Measurements from ENCODE around the gene GRIN3B.
"Not testable (repeated sequence)": the region's sequence is repeated elsewhere in the genome, so short reads cannot be mapped to it uniquely, and the experiment has no call there.

Gene GRIN3B

DNA sequence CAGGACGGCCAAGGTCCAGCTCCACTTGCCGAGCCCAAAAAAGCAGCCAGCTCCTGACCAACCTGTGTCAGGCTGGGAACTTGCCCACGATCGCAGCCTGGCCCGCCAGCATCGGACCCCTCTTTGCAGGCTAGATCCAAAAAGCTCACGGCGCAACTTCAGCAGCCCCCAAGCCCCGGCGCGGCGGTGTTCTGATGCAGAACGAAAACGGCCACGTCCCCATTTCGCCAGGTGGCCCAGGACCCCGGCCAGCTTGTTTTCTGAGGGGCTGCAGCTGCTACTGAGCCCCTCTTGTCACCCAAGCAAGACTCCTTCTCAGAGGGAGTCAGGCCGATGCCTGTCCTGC, 19.4 kb downstream of the GRIN3B start:
- in situ Hi-C loops (cut with HindIII; ENCODE audit: low sequenced_read_pairs), result no loop called here
- H3K4me3 ChIP-seq (ENCODE audit: low read depth, low read length), result peak overlapping the region; percentile 85
- TF ChIP-seq, protein P1, sequence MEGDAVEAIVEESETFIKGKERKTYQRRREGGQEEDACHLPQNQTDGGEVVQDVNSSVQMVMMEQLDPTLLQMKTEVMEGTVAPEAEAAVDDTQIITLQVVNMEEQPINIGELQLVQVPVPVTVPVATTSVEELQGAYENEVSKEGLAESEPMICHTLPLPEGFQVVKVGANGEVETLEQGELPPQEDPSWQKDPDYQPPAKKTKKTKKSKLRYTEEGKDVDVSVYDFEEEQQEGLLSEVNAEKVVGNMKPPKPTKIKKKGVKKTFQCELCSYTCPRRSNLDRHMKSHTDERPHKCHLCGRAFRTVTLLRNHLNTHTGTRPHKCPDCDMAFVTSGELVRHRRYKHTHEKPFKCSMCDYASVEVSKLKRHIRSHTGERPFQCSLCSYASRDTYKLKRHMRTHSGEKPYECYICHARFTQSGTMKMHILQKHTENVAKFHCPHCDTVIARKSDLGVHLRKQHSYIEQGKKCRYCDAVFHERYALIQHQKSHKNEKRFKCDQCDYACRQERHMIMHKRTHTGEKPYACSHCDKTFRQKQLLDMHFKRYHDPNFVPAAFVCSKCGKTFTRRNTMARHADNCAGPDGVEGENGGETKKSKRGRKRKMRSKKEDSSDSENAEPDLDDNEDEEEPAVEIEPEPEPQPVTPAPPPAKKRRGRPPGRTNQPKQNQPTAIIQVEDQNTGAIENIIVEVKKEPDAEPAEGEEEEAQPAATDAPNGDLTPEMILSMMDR (IDR thresholded peaks at IDR 0.05; ENCODE audit: low read depth, low read length, missing control alignments), result no peak
- no peak for DNase-seq (ENCODE audit: low read depth)

DNA sequence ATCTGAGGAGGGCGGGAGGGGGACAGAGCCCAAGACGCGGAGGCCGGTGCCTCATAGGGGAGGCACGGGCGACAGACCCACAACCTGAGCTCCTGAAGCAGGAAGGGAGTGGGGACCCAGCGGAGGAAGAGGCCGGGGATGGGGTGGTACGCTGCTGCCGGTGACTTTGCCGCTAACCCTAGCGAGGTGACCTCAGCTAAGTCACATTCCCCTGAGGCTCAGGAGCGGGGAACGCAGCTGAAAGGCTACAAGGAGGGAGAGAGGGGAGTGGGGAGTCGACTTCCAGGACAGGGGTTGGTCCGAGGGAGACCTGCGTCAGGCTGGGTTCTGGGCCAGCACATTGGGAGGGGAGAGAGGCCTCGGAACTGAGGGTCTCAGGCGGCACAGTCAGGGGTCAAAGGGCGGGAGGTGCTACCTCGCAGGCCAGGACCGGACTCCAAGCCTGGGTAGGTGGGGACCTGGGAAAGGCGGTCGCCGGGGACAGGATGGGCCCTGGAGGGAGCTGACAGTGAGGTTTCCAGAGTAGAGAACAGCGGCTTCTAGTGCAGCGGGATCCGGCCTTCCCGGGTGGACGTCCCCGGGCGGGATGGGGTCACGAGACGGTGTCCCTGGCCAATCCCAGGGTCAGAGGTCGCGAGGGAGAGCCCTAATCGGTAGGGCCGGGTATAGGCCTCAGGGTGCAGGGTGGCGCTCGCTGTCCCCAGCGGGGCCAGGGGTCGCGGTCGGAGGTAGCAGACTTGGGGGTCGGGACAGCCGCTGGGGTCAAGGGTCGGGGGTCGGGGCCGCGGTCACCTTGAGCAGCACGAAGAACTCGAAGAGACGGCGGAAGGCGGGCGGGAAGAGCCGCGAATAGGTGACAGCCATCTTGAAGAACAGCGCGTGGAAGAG, 20.0 kb downstream of the GRIN3B start:
- in situ Hi-C loops (cut with HindIII; ENCODE audit: low sequenced_read_pairs), result no loop called here
- peak overlapping the region; percentile 85 for H3K4me3 ChIP-seq (ENCODE audit: low read depth, low read length)
- TF ChIP-seq, protein P1 (IDR thresholded peaks at IDR 0.05; ENCODE audit: low read depth, low read length, missing control alignments), result no peak
- no peak for DNase-seq (ENCODE audit: low read depth)

DNA sequence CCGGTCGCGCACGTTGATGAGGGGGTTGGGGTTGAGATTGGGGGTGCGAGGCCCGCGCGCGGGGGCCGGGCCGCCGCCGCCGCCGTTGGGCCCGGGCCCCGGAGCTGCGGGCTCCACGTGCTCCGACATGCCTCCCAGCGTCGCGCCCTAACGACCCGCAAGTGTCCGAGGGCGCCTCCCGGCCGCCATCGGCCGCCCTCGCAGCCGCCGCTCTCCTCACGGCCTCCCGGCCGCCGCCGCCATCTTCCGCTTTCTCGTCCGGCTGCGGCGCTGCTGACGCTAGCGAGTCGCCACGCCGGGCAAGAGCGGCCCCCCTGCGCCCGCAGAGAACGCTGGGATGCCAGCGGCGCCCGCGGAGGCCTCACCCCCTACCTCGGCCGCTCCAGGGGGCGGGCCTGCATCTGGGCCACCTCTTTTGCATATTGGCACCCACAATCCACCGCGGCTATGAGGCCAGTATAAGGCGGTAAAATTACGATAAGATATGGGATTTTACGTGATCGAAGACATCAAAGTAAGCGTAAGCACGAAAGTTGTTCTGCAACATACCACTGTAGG, 20.7 kb downstream of the GRIN3B start, which contains the start of gene TMEM259:
TMEM259 (minus strand) TSS at position 256 of the 558 bp plus-strand sequence; CDS start at position 129, 127 bp downstream.
- TF ChIP-seq, protein P1 (IDR thresholded peaks at IDR 0.05; ENCODE audit: low read depth, low read length, missing control alignments), result no peak
- in situ Hi-C loops (cut with HindIII; ENCODE audit: low sequenced_read_pairs), result no loop called here

DNA sequence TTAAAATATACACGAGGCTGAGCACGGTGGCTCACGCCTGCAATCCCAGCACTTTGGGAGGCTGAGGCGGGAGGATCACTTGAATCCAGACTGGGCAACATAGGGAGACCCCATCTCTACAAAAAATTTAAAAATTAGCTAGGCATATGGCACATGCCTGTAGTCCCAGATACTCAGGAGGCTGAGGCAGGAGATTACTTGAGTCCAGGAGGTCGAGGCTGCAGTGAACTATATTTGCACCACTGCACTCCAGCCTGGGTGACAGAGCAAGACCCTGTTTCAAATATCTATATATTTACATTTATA, 23.6 kb downstream of the GRIN3B start:
- in situ Hi-C loops (cut with HindIII; ENCODE audit: low sequenced_read_pairs), result not testable (repeated sequence)

More for the DNA sequence above, 20.7 kb downstream of the GRIN3B start, which contains the start of gene TMEM259:
- DNase-seq (ENCODE audit: low read depth), result peak; percentile 92
- H3K4me3 ChIP-seq (ENCODE audit: low read depth, low read length), result peak within 1 kb of the TSS; percentile 85

DNA sequence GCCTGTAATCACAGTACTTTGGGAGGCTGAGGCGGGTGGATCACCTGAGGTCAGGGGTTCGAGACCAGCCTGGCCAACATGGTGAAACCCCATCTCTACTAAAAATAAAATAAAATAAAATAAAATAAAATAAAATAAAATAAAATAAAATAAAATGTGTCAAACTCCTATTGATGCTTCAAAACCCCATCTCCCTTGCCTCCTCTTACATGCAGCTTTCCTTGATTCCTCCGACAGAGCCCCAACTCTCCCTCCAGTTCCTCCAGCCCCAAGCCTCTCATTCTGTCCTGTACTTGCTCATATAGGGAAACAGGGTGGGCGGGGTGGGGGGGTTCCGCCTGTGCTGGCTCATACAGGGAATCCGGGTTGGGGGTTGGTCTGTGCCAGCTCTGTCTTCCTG, 24.9 kb downstream of the GRIN3B start:
- in situ Hi-C loops (cut with HindIII; ENCODE audit: low sequenced_read_pairs); DNase-seq (ENCODE audit: low read depth); H3K4me3 ChIP-seq (ENCODE audit: low read depth, low read length): not testable (repeated sequence)

More for the DNA sequence above, 23.6 kb downstream of the GRIN3B start:
- DNase-seq (ENCODE audit: low read depth); H3K4me3 ChIP-seq (ENCODE audit: low read depth, low read length): not testable (repeated sequence)

DNA sequence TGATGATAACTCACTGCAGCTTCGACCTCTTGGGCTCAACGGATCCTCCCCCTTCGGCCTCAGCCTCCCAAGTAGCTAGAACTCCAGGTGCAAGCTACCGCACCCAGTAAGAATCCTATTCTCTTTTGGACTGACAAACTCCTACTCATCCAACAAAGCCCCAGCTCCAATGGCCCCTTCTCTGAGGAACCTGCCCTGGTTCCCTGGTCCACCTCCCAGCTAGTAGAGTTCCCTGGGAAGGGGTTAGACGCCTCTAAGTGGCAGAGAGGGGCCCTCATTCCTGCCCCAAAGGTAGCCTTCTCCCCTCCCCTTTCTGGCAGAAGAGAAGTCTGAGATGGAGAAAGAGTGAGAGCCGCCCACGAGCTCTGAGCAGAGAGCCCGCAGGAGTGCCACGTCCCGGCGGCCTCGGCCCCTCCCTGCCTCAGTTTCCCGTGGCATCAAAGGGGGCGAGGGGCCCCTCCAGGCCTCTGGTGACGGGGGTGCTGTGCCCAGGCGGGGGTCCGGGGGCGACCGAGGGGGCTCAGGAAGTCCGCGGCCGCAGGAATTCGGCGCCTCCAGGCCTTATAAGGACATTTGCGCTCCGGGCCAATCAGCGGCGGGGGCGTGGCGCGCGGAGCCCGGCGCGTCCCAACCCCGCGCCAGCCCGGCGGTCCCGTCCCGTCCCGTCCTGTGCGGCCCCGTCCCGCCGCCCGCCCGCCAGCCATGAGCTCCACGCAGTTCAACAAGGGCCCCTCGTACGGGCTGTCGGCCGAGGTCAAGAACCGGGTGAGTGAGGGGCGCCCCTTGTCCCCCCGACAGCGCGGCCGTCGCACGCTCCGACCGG, 26.0 kb downstream of the GRIN3B start, which contains the start of gene CNN2:
CNN2 (plus strand) TSS at position 649 of the 823 bp plus-strand sequence; CDS start at position 703, 54 bp downstream.
- in situ Hi-C loops (cut with HindIII; ENCODE audit: low sequenced_read_pairs), result no loop called here

More for the DNA sequence above, 26.0 kb downstream of the GRIN3B start, which contains the start of gene CNN2:
- TF ChIP-seq, protein P1 (IDR thresholded peaks at IDR 0.05; ENCODE audit: low read depth, low read length, missing control alignments), result no peak
- peak within 1 kb of the TSS; percentile 100 for H3K4me3 ChIP-seq (ENCODE audit: low read depth, low read length)
- no peak for DNase-seq (ENCODE audit: low read depth)

Data from astrocyte of the cerebellum (primary cell).